GM18498 (cell line): ENCODE results near the gene UBE4B.
"Not testable (repeated sequence)": the region's sequence is repeated elsewhere in the genome, so short reads cannot be mapped to it uniquely, and the experiment has no call there.

Source experiments
- ATAC-seq: cut with Tn5 transposase; IDR thresholded peaks from one replicate; pipeline ENCODE4 v1.9.1; 2021; ENCODE audit warnings: mild to moderate bottlenecking, moderate library complexity; ENCODE audit not compliant: unreplicated experiment

The UBE4B gene

DNA sequence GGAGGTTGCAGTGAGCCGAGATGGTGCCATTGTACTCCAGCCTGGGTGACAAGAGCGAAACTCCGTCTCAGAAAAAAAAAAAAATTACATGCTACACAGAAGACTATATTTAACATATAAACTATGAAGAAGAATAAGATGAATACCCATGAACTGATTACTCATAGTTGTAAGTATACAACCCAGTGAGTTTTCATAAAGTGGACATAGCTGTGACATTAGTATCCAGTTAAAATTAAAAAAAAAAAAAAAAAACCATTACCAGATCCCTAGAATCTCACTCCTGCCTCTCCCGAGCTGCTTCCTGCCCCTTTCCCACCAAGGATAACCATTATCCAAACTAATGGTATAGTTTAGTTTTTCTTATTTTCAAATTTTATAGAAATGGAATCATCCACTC is 37.4 kb downstream of the UBE4B start:
- no peak for ATAC-seq

DNA sequence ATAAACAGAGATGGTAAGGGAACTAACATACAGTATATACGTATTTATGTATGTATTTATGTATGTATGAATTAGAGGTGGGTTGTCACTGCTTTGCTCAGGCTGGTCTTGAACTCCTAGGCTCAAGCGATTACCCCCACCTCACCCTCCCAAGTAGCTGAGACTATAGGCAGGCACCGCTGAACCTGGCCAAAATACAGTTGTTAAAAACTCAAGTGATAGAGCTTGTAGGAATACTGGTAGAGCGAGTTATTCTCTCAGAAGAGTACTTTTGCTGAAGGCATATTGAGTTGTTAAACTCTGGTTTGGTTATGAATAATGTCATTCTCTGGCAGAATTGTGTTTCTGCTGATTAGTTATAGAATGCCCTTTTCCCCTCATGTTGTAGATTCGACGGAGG is 38.9 kb downstream of the UBE4B start:
- ATAC-seq: no peak

DNA sequence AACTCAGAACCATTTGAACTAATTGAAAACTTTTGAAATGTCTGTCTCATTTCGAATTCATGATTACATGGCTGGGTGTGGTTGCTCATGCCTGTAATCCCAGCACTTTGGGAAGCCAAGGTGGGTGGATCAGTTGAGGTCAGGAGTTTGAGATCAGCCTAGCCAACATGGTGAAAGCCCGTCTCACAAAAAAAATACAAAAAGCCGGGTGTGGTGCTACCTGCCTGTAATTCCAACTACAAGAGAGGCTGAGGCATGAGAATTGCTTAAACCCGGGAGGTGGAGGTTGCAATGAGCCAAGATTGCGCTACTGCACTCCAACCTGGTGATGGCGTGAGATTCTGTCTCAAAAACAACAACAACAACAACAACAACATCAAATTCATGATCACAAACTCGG is 40.6 kb downstream of the UBE4B start:
- ATAC-seq: not testable (repeated sequence)

DNA sequence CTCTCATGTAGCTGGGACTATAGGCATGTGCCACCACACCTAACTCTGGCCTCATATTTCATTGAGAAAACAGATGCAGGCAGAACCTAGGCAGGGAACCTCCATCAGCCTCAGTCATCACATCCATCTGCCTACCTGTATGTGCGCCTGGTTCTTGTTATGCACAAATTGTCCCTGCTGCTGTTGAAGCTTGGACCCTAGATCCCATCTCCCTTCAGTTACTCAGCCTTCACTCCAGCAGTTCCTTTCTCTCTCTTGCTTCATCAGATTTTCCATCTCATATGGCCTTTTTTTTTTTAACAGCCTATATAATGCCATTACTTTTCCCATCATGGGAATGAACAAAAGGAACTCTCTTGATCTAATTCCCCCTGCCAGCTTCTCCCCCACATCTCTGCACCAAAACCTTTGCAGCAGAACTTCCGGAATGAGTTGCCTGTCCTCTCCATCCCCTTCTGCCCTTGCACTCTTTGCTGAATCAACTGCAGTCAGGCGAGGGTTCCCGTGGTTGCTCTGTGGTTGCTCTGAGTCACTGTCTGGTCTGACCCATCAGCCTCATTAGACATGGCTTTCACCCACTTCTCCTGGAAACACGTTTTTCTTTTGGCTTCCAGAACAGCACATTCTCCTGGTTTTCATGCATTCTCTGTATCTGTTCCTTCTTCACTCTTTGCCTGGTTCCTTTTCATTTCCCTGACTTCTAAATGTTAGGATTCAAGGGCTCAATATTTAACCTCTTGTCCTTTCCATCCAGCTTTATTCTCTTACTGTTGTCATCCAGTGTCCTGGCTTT is 41.5 kb downstream of the UBE4B start:
- no peak for ATAC-seq

DNA sequence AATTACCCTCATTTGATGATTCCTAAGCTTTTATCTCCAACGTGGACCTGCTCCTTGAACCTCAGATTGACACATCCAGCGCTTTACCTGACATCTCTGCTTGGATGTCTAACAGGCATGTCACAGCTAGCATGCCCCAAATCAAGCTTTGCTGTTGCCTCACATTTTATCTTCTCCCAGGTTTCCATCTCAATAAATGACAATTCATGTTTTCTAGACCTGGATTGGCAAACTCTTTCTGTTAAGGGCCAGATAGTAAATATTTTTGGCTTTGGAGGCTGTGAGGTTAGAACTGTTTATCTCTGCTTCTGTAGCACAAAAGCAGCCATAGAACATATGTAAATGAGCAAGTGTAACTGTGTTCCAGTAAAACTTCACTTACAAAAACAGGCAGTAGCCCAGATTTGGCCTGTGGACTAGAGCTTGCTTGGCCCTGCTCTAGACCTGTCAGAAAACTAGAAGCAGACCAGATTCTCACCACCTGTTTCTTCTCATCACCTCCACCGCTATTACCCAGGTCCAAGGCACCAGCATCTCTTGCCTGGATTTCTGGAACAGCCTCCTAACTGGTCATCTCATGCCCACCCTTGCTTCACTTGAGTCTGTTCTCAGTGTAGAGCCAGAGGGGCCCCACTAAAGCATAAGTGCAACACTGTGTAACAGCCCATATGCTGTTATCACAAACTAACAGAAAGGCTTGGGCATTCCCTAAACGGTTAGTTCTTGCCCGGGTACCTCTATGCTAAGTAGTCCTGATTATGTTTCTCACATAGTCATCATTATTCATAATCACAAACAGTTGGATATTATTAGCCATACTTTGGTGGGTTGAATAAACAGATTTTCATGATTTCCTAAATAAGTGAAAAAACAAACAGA is 42.3 kb downstream of the UBE4B start:
- no peak for ATAC-seq

DNA sequence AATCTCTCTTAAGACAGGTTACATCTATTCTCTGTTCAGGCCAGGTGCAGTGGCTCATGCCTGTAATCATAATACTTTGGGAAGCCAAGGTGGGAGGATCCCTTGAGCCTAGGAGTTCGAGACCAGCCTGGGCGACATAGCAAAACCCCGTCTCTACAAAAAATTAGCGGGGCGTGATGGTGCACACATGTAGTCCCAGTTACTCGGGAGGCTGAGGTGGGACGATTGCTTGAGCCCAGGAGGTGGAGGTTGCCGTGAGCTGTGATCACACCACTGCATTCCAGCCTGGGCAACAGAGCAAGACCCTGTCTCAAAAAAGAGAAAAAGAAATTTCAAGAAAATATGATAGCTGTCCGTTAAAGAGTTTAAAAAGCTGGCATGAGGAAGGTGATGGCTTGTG is 43.0 kb downstream of the UBE4B start:
- ATAC-seq: no peak

DNA sequence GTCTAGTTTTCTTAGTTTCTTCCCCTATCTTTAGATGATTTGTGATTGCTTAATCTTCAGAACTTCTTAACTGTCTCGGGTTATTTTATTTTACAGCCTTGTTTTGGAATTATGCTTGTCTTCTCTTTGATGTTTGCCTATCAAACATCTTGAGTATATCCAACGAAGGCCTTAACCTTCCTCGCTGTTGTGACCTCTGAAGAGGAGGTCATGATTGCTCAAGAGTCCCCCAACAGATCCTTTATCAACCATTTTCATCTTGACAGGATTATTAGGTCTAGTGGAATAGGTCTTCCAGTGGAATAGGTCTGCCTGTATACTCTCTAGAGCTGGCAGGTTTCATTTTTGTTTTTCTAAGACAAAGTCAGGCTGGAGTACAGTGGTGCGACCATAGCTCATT is 45.7 kb downstream of the UBE4B start:
- no peak for ATAC-seq

DNA sequence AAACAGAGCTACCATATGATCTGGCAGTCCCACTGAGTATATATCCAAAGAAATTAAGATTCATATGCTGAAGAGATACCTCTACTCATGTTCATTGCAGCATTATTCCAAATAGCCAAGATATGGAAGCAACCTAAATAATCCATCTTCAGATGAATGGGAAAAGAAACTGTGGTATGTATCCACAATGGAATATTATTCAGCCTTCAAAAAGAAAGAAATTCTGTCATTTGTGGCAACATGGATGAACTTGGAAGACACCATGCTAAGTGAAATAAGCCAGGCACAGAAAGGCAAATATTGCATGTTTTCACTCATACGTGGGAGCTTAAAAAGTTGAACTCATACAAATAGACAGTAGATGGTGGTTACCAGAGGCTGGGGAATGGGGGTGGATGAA is 47.8 kb downstream of the UBE4B start:
- no peak for ATAC-seq

DNA sequence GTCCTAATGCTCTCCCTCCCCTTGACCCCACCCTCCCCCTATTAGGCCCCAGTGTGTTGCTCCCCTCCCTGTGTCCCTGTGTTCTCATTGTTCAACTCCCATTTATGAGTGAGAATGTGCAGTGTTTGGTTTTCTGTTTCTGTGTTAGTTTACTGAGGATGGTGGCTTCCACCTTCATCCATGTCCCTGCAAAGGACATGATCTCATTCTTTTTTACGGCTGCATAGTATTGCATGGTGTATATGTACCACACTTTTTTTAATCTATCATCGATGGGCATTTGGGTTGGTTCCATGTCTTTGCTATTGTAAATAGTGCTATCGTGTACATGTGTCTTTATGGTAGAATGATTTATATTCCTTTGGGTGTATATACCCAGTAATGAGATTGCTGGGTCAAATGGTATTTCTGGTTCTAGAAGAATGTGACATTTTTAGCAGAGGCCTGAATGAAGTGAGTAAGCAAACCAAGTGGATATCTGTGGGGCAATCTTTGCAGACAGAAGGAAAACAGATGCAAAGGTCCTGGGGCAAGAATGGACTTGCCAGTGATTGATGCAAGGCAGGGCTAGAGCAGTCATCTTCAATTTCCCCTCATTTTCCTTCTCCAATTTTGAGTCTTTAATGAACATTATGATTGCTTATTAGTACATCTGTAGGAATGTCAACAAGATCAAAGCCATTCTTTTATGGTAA is 50.2 kb downstream of the UBE4B start:
- no peak for ATAC-seq

DNA sequence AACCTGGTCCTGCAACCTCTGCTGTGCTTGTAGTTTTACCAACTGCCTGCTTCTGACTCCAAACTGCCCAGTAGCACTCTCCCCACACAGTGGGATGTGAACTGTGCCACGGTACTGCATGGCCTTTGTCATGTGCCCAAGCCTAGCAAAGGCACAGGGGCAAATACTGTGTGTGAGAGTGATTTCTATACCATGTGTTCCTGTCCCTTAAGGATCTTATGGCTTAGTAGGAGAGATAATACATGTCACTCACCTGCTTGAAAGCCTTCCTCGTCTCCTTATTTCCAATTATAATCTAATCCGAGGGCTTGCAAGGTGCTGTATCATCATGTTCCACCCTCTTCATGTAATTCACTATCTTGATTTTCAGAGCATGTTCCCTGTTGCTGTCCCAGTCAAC is 51.3 kb downstream of the UBE4B start:
- no peak for ATAC-seq

DNA sequence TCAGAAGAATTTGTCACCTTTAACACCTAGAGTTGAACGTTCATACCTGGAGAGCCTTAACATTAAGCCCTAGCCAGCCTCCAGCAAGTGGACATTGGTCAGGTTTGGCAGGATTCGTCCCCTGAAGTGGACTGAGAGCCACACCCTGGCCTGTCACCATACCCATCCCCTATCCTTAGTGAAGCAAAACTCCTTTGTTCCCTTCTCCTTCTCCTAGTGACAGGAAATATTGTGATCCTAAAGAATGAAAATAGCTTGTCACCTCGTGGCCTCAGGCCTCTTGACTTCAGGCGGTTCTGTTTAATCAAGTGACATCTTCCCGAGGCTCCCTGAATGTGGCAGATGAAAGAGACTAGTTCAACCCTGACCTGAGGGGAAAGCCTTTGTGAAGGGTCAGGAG is 52.3 kb downstream of the UBE4B start:
- ATAC-seq: no peak

DNA sequence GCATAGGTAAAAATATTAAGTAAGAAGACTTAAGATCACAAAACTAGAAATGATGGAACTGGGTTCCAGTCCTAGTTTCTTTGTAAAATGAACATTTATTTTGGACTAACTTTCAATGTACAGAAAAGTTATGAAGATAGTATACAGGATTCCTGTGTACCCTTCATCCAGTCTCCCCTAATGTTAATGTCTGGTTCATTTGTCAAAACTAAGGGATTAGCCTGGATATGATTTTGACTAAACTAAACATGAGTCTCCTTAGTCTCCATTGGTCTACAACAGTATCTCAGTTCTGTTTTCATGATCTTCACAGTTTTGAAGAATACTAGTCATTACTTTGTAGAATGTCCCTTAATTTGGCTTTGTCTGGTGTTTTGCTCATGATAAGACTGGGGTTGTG is 54.5 kb downstream of the UBE4B start:
- ATAC-seq: no peak

DNA sequence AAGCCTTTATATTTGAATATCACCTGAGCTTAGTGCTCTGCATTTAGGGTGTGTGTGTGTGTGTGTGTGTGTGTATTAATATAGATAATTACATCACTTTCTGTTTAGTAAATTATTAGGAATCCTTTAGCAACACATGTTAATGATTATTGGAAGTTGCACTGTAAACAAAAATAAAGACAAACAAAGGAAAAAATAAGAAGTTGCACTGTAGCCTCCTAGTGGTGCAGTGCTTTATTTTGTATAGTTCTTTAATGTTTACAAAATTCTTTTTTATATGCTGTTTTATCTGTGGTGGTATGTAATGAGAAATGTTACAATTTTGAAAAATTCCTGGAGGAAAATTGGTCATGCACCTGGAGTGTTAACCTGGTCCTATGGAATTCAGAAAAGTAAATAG is 69.2 kb downstream of the UBE4B start:
- no peak for ATAC-seq

DNA sequence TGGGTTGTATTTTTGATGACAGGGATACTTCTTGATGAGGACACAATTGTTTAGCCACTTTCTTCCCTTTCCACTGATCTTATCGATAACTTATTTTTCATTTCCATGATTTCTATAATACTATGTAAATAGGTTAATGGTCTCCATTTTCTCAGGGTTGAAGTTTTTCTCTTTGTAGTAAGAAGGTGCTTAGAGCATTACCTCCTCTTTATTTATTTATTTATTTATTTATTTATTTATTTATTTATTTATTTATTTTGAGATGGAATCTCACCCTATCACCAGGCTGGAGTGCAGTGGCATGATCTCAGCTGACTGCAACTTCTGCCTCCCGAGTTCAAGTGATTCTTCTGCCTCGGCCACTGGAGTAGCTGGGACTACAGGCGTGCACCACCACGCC is 70.4 kb downstream of the UBE4B start:
- ATAC-seq: no peak

DNA sequence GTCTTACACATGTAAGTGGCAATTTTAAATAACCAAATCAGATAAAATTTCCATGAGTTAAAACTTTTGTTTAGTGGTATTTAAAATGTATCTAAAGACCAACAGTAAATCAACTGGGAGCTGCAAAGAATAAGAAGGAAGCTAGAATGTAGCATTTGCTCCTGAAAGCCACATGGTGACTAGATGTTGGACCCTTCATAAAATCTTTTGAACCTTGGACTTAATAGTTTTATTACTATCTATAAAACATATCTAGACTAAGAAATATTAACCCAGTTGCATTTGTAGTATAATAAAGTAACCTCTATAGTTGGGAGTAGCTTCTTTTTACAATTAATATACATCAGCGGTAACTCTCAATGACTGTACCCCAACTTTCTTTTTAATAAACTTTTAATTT is 72.1 kb downstream of the UBE4B start:
- no peak for ATAC-seq

DNA sequence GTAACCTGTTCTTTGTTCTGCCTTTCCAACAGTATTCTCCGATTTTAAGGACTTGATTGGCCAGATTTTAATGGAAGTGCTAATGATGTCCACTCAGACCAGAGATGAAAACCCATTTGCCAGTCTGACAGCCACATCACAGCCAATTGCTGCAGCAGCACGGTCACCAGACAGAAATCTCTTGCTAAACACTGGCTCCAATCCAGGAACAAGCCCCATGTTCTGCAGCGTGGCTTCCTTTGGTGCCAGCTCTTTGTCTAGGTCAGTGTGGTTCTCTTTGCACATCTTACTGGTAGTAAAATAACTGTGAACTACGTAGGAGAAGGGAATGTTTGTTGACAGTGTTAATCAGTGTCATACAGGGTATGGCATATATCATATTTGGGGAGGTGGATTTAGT is 72.7 kb downstream of the UBE4B start:
- ATAC-seq: no peak

DNA sequence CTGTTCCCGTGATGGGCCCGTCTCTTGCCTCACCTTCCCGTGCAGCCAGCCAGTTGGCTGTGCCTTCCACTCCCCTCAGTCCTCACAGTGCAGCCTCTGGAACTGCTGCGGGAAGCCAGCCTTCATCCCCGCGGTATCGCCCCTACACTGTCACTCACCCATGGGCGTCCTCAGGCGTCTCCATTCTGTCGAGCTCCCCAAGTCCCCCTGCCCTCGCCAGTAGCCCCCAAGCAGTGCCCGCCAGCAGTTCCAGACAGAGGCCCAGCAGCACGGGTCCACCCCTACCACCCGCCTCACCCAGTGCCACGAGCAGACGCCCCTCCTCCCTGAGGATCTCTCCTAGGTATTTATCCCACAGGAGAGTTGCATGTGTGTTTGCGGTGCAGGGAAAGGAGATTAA is 73.5 kb downstream of the UBE4B start:
- ATAC-seq: no peak

DNA sequence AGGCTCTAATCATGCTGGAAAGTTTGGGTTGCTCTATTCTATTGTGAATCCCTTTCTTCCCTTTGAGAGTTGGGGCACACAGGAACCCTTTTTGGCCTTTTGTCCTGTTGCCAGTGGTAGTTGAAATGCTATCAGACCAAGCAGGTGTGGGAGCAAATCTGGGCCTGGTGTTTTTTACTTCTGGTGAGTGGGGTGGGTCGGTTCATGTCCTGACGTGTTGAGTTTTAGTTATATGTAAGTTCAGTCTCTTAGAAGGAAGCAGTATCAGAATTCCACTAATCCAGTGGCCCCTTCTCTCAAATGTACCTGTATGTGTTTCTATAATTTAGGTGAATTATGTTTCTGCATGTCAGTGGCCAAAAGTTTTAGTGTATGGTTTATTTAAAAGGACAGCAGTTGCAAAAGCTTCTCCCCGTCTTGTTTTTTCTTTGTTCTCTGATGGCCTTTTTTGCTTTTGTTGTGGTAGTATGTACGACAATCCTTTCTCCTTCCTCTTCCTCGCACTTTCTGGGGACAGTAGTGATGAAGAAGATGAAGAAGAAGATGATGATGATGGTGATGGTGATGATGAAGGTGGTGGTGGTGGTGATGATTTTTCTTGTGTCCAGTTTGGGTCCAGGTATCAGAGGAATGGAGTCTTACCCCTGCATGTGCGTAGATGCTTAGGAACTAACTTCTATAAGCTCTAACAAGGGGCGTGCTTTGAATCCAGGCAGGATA is 74.2 kb downstream of the UBE4B start:
- ATAC-seq: no peak

DNA sequence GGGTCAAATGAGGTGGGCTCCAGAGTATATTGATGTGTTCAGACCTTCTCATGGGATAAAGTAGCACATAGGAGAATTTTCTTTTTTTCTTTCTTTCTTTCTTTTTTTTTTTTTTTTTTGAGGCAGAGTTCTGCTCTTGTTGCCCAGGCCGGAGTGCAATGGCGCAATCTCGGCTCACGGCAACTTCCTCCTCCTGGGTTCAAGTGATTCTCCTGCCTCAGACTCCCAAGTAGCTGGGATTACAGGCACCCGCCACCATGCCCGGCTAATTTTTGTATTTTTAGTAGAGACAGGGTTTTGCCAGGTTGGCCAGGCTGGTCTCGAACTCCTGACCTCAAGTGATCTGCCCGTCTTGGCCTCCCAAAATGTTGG is 74.7 kb downstream of the UBE4B start:
- ATAC-seq: not testable (repeated sequence)

DNA sequence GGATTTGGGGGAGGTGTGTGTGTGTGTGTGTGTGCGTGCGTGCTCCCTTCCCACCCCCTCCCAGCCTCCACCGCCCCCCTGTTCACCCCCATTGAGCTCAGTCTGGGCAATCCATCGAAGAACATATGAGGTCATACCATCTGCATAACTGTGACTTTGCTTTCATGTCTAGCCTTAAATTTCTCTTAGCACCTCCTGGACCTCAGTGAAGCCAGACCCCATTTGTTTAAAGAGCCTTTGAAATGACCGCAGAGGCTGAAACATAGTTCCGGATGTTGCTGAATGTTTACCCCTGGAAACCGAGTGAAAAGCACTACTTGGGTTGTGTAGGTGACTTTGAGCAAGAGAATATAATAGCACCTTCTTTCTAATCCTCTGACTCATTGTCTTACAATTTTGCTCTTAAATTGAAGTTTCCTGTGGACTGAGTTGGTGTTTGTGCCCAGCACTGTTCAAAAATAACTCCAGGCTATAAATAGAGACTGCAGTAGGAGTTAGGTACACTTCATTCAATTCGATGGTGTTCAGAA is 75.4 kb downstream of the UBE4B start:
- ATAC-seq: no peak
